Measurements from ENCODE around the gene SLC35G4. TPM values are rescaled to one million over a fixed set of nuclear protein-coding genes. Genes with fewer than 3 reads are reported as not detected.
"Not testable (repeated sequence)": the region's sequence is repeated elsewhere in the genome, so short reads cannot be mapped to it uniquely, and the experiment has no call there.

Gene SLC35G4
- total and polyA plus RNA-seq, 2 donors from 2014 or later: not detected

DNA sequence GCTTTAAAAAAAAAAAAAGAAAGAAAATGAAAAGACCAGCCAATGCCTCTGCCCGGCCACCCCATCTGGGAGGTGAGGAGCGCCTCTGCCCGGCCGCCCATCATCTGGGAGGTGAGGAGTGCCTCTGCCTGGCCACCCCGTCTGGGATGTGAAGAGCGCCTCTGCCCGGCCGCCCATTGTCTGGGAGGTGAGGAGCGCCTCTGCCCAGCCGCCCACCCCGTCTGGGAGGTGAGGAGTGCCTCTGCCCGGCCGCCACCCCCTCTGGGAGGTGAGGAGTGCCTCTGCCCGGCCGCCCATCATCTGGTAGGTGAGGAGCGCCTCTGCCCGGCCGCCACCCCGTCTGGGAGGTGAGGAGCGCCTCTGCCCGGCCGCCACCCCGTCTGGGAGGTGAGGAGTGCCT, 37.9 kb downstream of the SLC35G4 start:
- H3K9ac ChIP-seq (ENCODE audit: low read length in 3 of 3); H3K36me3 ChIP-seq (ENCODE audit: control insufficient read depth in 2 of 3, insufficient read depth in 3 of 3, low read length in 3 of 3); H3K9me3 ChIP-seq (ENCODE audit: control insufficient read depth in 2 of 3, insufficient read depth in 1 of 3, low read length in 3 of 3); H3K4me1 ChIP-seq (ENCODE audit: control insufficient read depth in 2 of 3, insufficient read depth in 2 of 3, low read depth in 1 of 3, low read length in 3 of 3); DNase-seq; H3K27me3 ChIP-seq (ENCODE audit: control insufficient read depth, insufficient read depth, low read length); FAIRE-seq; intact Hi-C loops (cut with DNase I); H3K27ac ChIP-seq (ENCODE audit: low read depth in 2 of 2, low read length in 2 of 2); H3K4me3 ChIP-seq (ENCODE audit: low read length in 3 of 3): not testable (repeated sequence)

DNA sequence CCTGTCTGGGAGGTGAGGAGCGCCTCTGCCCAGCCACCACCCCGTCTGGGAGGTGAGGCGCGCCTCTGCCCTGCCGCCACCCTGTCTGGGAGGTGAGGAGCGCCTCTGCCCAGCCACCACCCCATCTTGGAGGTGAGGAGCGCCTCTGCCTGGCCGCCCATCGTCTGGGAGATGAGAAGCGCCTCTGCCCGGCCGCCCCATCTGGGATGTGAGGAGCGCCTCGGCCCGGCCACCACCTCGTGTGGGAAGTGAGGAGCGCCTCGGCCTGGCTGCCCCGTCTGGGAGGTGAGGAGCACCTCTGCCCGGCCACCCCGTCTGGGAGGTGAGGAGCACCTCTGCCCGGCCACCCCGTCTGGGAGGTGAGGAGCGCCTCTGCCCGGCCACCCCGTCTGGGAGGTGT, 38.4 kb downstream of the SLC35G4 start:
- intact Hi-C loops (cut with DNase I); H3K27ac ChIP-seq (ENCODE audit: low read depth in 2 of 2, low read length in 2 of 2); H3K4me3 ChIP-seq (ENCODE audit: low read length in 3 of 3); DNase-seq; H3K9ac ChIP-seq (ENCODE audit: low read length in 3 of 3); H3K4me1 ChIP-seq (ENCODE audit: control insufficient read depth in 2 of 3, insufficient read depth in 2 of 3, low read depth in 1 of 3, low read length in 3 of 3); H3K36me3 ChIP-seq (ENCODE audit: control insufficient read depth in 2 of 3, insufficient read depth in 3 of 3, low read length in 3 of 3); H3K9me3 ChIP-seq (ENCODE audit: control insufficient read depth in 2 of 3, insufficient read depth in 1 of 3, low read length in 3 of 3); H3K27me3 ChIP-seq (ENCODE audit: control insufficient read depth, insufficient read depth, low read length); FAIRE-seq: not testable (repeated sequence)

DNA sequence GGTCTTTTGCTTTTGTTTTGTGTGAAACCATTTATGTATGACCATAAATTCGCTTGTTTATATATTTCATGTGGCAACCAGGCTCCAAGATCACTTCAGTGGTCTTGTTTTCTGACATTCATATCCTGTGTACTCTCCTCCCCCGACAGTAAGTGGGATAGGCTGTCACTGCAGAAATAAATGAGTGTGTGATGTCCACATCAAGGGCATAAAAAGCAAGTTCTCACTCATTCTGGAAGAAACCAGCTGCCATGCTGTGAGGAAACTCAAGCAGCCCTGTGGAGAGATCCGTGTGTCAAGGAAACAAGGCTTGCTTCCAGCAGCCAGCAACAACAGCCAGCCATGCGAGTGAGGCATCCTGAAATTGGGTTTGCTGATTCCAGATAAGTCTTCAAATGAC, 40.4 kb downstream of the SLC35G4 start:
- no peak for FAIRE-seq

DNA sequence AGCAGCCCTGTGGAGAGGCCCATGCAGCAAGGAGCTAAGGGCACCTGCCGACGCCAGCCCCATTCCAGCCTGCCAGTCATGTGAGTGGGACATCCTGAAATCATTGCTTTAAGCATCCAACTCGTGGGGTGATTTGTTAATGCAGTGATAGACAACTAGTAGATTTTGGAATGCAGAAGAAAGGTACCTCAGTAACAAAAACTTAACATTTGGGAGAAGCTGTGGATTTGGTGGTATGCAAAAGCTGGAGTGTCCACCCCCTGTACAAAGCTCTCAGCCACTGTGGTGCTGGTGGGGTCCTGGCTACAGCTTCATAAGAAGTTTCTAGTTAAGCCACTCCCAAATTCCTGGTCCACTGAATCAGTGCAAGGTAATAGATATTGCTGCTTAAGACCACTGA, 42.5 kb downstream of the SLC35G4 start:
- H3K27ac ChIP-seq (ENCODE audit: low read depth in 2 of 2, low read length in 2 of 2): no peak overlapping the region
- TF ChIP-seq, protein P1, sequence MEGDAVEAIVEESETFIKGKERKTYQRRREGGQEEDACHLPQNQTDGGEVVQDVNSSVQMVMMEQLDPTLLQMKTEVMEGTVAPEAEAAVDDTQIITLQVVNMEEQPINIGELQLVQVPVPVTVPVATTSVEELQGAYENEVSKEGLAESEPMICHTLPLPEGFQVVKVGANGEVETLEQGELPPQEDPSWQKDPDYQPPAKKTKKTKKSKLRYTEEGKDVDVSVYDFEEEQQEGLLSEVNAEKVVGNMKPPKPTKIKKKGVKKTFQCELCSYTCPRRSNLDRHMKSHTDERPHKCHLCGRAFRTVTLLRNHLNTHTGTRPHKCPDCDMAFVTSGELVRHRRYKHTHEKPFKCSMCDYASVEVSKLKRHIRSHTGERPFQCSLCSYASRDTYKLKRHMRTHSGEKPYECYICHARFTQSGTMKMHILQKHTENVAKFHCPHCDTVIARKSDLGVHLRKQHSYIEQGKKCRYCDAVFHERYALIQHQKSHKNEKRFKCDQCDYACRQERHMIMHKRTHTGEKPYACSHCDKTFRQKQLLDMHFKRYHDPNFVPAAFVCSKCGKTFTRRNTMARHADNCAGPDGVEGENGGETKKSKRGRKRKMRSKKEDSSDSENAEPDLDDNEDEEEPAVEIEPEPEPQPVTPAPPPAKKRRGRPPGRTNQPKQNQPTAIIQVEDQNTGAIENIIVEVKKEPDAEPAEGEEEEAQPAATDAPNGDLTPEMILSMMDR (IDR thresholded peaks at IDR 0.05; ENCODE audit: borderline replicate concordance, extremely low read depth, insufficient read depth): no peak
- H3K4me1 ChIP-seq (ENCODE audit: control insufficient read depth in 2 of 3, insufficient read depth in 2 of 3, low read depth in 1 of 3, low read length in 3 of 3): no peaks in the 10 kb centered on the region
- DNase-seq (no peak), FAIRE-seq (no peak)
- intact Hi-C loops (cut with DNase I): no loop called here
- no peak overlapping the region for H3K4me3 ChIP-seq (ENCODE audit: low read length in 3 of 3)
- no peaks in the 10 kb centered on the region for H3K36me3 ChIP-seq (ENCODE audit: control insufficient read depth in 2 of 3, insufficient read depth in 3 of 3, low read length in 3 of 3)
- no peak overlapping the region for H3K9ac ChIP-seq (ENCODE audit: low read length in 3 of 3)
- H3K27me3 ChIP-seq (ENCODE audit: control insufficient read depth, insufficient read depth, low read length): no peaks in the 10 kb centered on the region
- H3K9me3 ChIP-seq (ENCODE audit: control insufficient read depth in 2 of 3, insufficient read depth in 1 of 3, low read length in 3 of 3): peaks cover 0 to 4% (median 0%) of the 10 kb centered on the region in 3 donors

More for the DNA sequence above, 40.4 kb downstream of the SLC35G4 start:
- intact Hi-C loops (cut with DNase I): no loop called here
- no peak overlapping the region for H3K4me3 ChIP-seq (ENCODE audit: low read length in 3 of 3)
- no peaks in the 10 kb centered on the region for H3K27me3 ChIP-seq (ENCODE audit: control insufficient read depth, insufficient read depth, low read length)
- no peaks in the 10 kb centered on the region for H3K36me3 ChIP-seq (ENCODE audit: control insufficient read depth in 2 of 3, insufficient read depth in 3 of 3, low read length in 3 of 3)
- no peak overlapping the region for H3K9ac ChIP-seq (ENCODE audit: low read length in 3 of 3)
- TF ChIP-seq, protein P1 (IDR thresholded peaks at IDR 0.05; ENCODE audit: borderline replicate concordance, extremely low read depth, insufficient read depth): no peak
- H3K27ac ChIP-seq (ENCODE audit: low read depth in 2 of 2, low read length in 2 of 2): no peak overlapping the region
- no peak for DNase-seq
- no peaks in the 10 kb centered on the region for H3K4me1 ChIP-seq (ENCODE audit: control insufficient read depth in 2 of 3, insufficient read depth in 2 of 3, low read depth in 1 of 3, low read length in 3 of 3)
- H3K9me3 ChIP-seq (ENCODE audit: control insufficient read depth in 2 of 3, insufficient read depth in 1 of 3, low read length in 3 of 3): peaks cover 0 to 4% (median 0%) of the 10 kb centered on the region in 3 donors

DNA sequence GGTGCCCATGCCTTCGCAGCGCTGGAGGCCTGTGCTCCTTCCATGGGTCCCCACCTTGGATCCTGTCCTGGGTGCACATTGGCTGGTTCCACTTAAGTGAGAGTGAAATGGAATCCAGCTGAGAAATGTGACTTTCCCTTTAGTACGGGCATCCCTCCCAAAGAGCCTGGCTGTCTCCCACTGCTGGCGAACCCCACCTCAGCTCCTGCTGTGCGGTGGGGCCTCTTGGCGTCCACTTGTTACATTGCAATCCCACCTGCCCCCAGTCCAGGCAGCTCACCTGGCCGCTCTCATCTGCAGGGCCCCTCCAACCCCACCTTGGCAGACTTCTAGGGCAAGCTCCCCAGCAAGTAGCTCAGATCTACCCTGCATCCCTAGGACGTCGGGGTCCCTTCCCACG, 44.1 kb downstream of the SLC35G4 start:
- intact Hi-C loops (cut with DNase I): no loop called here

More for the DNA sequence above, 44.1 kb downstream of the SLC35G4 start:
- FAIRE-seq (no peak), DNase-seq (no peak)
- H3K36me3 ChIP-seq (ENCODE audit: control insufficient read depth in 2 of 3, insufficient read depth in 3 of 3, low read length in 3 of 3): no peaks in the 10 kb centered on the region
- TF ChIP-seq, protein P1 (IDR thresholded peaks at IDR 0.05; ENCODE audit: borderline replicate concordance, extremely low read depth, insufficient read depth): no peak
- no peaks in the 10 kb centered on the region for H3K4me1 ChIP-seq (ENCODE audit: control insufficient read depth in 2 of 3, insufficient read depth in 2 of 3, low read depth in 1 of 3, low read length in 3 of 3)
- H3K4me3 ChIP-seq (ENCODE audit: low read length in 3 of 3): no peak overlapping the region
- peaks cover 0 to 4% (median 0%) of the 10 kb centered on the region in 3 donors for H3K9me3 ChIP-seq (ENCODE audit: control insufficient read depth in 2 of 3, insufficient read depth in 1 of 3, low read length in 3 of 3)
- no peak overlapping the region for H3K9ac ChIP-seq (ENCODE audit: low read length in 3 of 3)
- no peak overlapping the region for H3K27ac ChIP-seq (ENCODE audit: low read depth in 2 of 2, low read length in 2 of 2)
- no peaks in the 10 kb centered on the region for H3K27me3 ChIP-seq (ENCODE audit: control insufficient read depth, insufficient read depth, low read length)

Measured in kidney (tissue), 14 donors.